Ishikawa (cell line): Measurements from ENCODE around the gene YJEFN3.

ENCODE experiments used
- CEBPB ChIP-seq: IDR thresholded peaks from 2 replicates; pipeline ENCODE4 v1.6.1; 2012
- CREB1 ChIP-seq: IDR thresholded peaks from 2 replicates; pipeline ENCODE4 v1.6.1; 2012; ENCODE audit warnings: low read depth
- EGR1 ChIP-seq: IDR thresholded peaks from 2 replicates; pipeline ENCODE4 v1.6.1; 2012
- EP300 ChIP-seq: IDR thresholded peaks from 2 replicates; pipeline ENCODE4 v1.6.1; 2012; ENCODE audit warnings: borderline replicate concordance
- FOXM1 ChIP-seq: IDR thresholded peaks from 2 replicates; pipeline ENCODE4 v1.6.1; 2012; ENCODE audit warnings: low read depth, borderline replicate concordance
- MAX ChIP-seq: IDR thresholded peaks from 2 replicates; pipeline ENCODE4 v1.6.1; 2012
- NFIC ChIP-seq: IDR thresholded peaks from 2 replicates; pipeline ENCODE4 v1.6.1; 2012
- RAD21 ChIP-seq: IDR thresholded peaks from 2 replicates; pipeline ENCODE4 v1.6.1; 2012; ENCODE audit warnings: low read depth
- REST ChIP-seq: IDR thresholded peaks from 2 replicates; pipeline ENCODE4 v1.6.1; 2012; ENCODE audit warnings: low read depth, mild to moderate bottlenecking
- TAF1 ChIP-seq: IDR thresholded peaks from 2 replicates; pipeline ENCODE4 v1.6.1; 2012; ENCODE audit warnings: low read depth, mild to moderate bottlenecking
- TCF12 ChIP-seq: IDR thresholded peaks from 2 replicates; pipeline ENCODE4 v1.6.1; 2012; ENCODE audit warnings: low read depth
- TEAD4 ChIP-seq: IDR thresholded peaks from 2 replicates; pipeline ENCODE4 v1.6.1; 2012
- USF1 ChIP-seq: IDR thresholded peaks from 2 replicates; pipeline ENCODE4 v1.6.1; 2012
- YY1 ChIP-seq: IDR thresholded peaks from 2 replicates; pipeline ENCODE4 v1.6.1; 2012; ENCODE audit warnings: low read depth
- ZBTB7A ChIP-seq: IDR thresholded peaks from 2 replicates; pipeline ENCODE4 v1.6.1; 2012; ENCODE audit warnings: low read depth

The YJEFN3 gene

GRCh38 chr19:19487950-19488874 is 40.5 kb upstream of the YJEFN3 start:
- TF ChIP-seq NFIC (no peak), USF1 (no peak), REST (no peak), RAD21 (no peak), TAF1 (no peak), FOXM1 (no peak), CEBPB (no peak), MAX (no peak), TCF12 (no peak), CREB1 (no peak), TEAD4 (no peak), ZBTB7A (no peak), EP300 (no peak), EGR1 (no peak), YY1 (no peak)

GRCh38 chr19:19488875-19489690 is 39.6 kb upstream of the YJEFN3 start:
- TF ChIP-seq YY1 = peak; percentile 91
- TF ChIP-seq USF1 = peak; percentile 96
- no peak for TF ChIP-seq CREB1
- TF ChIP-seq MAX = 0 out of 2 replicates have a peak, but pooled peaks have one; percentile 24
- TF ChIP-seq TEAD4 = peak; percentile 65

GRCh38 chr19:19489804-19490204 is 38.9 kb upstream of the YJEFN3 start:
- TF ChIP-seq CREB1 (no peak), NFIC (no peak), CEBPB (no peak), REST (no peak), USF1 (no peak), EP300 (no peak), TCF12 (no peak), TEAD4 (no peak), TAF1 (no peak), RAD21 (no peak), FOXM1 (no peak), ZBTB7A (no peak), YY1 (no peak)

- TF ChIP-seq CREB1 = no peak
- peak; percentile 88 for TF ChIP-seq RAD21
- TF ChIP-seq FOXM1 = no peak
- no peak for TF ChIP-seq CEBPB
Measured at GRCh38 chr19:19490214-19490968, 38.3 kb upstream of the YJEFN3 start.
